Endothelial cell (in vitro differentiated cells): ENCODE measurements around the gene WBP2NL. TPM values are rescaled to one million over a fixed set of nuclear protein-coding genes. Genes with fewer than 3 reads are reported as not detected.

Experiments
- DNase-seq: peaks from one replicate; pipeline ENCODE4 v3.0.0; 2021; ENCODE audit warnings: low spot score
- H3K27ac Mint-ChIP-seq: one replicate; pipeline ENCODE4 v1.8.0; 2021; ENCODE audit warnings: mixed read lengths, inconsistent platforms; ENCODE audit not compliant: unreplicated experiment
- H3K27me3 Mint-ChIP-seq: one replicate; pipeline ENCODE4 v1.8.0; 2021; ENCODE audit warnings: mild to moderate bottlenecking, moderate library complexity, mixed read lengths, inconsistent platforms; ENCODE audit not compliant: unreplicated experiment
- H3K36me3 Mint-ChIP-seq: one replicate; pipeline ENCODE4 v1.8.0; 2021; ENCODE audit warnings: mild to moderate bottlenecking, low read depth, mixed read lengths, inconsistent platforms; ENCODE audit not compliant: unreplicated experiment
- H3K4me1 Mint-ChIP-seq: one replicate; pipeline ENCODE4 v1.8.0; 2021; ENCODE audit warnings: mild to moderate bottlenecking, mixed read lengths, inconsistent platforms; ENCODE audit not compliant: unreplicated experiment
- H3K4me3 Mint-ChIP-seq: one replicate; pipeline ENCODE4 v1.8.0; 2021; ENCODE audit warnings: mild to moderate bottlenecking, mixed read lengths, inconsistent platforms; ENCODE audit not compliant: unreplicated experiment
- H3K9me3 Mint-ChIP-seq: one replicate; pipeline ENCODE4 v1.8.0; 2021; ENCODE audit warnings: mixed read lengths, inconsistent platforms; ENCODE audit not compliant: unreplicated experiment
- CTCF ChIP-seq: fragments of 200-600 bp; sonication (generic); IDR thresholded peaks from one replicate; pipeline ENCODE4 v1.5.0; 2021; ENCODE audit warnings: antibody characterized with exemption; ENCODE audit not compliant: unreplicated experiment
- total RNA-seq: library from RNA; stranded (reverse); fragmentation: NEBNext Ultra II Directional; extraction: Animal tissue kit (Norgen Biotek cat#: 25700); gene quantifications from one replicate; pipeline ENCODE4 v1.2.1, GENCODE V29; 2021; ENCODE audit not compliant: unreplicated experiment

WBP2NL gene
- total RNA-seq, 1 donor from 2014 or later = not detected

- Mint-ChIP-seq H3K36me3 (peaks cover 29% of the 10 kb centered on the region), H3K27me3 (no peaks in the 10 kb centered on the region), H3K4me1 (peaks cover 5% of the 10 kb centered on the region), H3K9me3 (no peaks in the 10 kb centered on the region), H3K27ac (no peak overlapping the region), H3K4me3 (no peak overlapping the region)
- no peak for TF ChIP-seq CTCF
- no peak for DNase-seq
These were observed 62.5 kb downstream of the WBP2NL start for GRCh38 chr22:42061041-42061440.

- Mint-ChIP-seq H3K27me3 (no peaks in the 10 kb centered on the region), H3K4me1 (peaks cover 5% of the 10 kb centered on the region), H3K27ac (no peak overlapping the region), H3K4me3 (no peak overlapping the region), H3K9me3 (no peaks in the 10 kb centered on the region), H3K36me3 (peaks cover 36% of the 10 kb centered on the region)
- no peak for TF ChIP-seq CTCF
- DNase-seq = no peak
These were observed 64.0 kb downstream of the WBP2NL start for GRCh38 chr22:42062506-42063170.

GRCh38 chr22:42064629-42065028, 66.0 kb downstream of the WBP2NL start:
- Mint-ChIP-seq H3K27ac (no peak overlapping the region), H3K4me1 (peaks cover 5% of the 10 kb centered on the region), H3K9me3 (no peaks in the 10 kb centered on the region), H3K4me3 (no peak overlapping the region), H3K27me3 (no peaks in the 10 kb centered on the region), H3K36me3 (peaks cover 24% of the 10 kb centered on the region)
- TF ChIP-seq CTCF = no peak
- DNase-seq = no peak

GRCh38 chr22:42065438-42066125, 67.0 kb downstream of the WBP2NL start:
- H3K4me3 Mint-ChIP-seq = peak overlapping the region; percentile 30
- peaks cover 5% of the 10 kb centered on the region for H3K4me1 Mint-ChIP-seq
- H3K27ac Mint-ChIP-seq = peak overlapping the region; percentile 20
- no peak for TF ChIP-seq CTCF
- H3K36me3 Mint-ChIP-seq = peaks cover 20% of the 10 kb centered on the region
- no peaks in the 10 kb centered on the region for H3K27me3 Mint-ChIP-seq
- H3K9me3 Mint-ChIP-seq = no peaks in the 10 kb centered on the region
- DNase-seq = no peak

- no peaks in the 10 kb centered on the region for H3K9me3 Mint-ChIP-seq
- H3K4me3 Mint-ChIP-seq = no peak overlapping the region
- no peak for DNase-seq
These were observed 67.7 kb downstream of the WBP2NL start for GRCh38 chr22:42066126-42066761.

More at GRCh38 chr22:42066126-42066761, 67.7 kb downstream of the WBP2NL start:
- Mint-ChIP-seq H3K27ac (no peak overlapping the region), H3K27me3 (no peaks in the 10 kb centered on the region), H3K4me1 (peaks cover 5% of the 10 kb centered on the region), H3K36me3 (peaks cover 20% of the 10 kb centered on the region)
- TF ChIP-seq CTCF = no peak
